Right cardiac atrium (tissue), 5 donors: ENCODE data around the gene GP1BA. TPM values are rescaled to one million over a fixed set of nuclear protein-coding genes. Genes with fewer than 3 reads are reported as not detected.

Source experiments
- ATAC-seq, 2 donors: fragments of 200-7000 bp; cut with Tn5 transposase; one replicate each; pipeline versions ENCODE4 v1.8.0 to v1.9.1; 2020; ENCODE audit warnings: moderate library complexity in 2 of 2, mild to moderate bottlenecking in 1 of 2
- DNase-seq, 3 donors: peaks; one replicate each; pipeline ENCODE4 v3.0.0-alpha.2; 2020
- H3K27ac ChIP-seq: one replicate; pipeline ENCODE4 v1.5.1; 2013; ENCODE audit warnings: mild to moderate bottlenecking, low read length, control low read depth, moderate library complexity
- H3K27me3 ChIP-seq: one replicate; pipeline ENCODE4 v1.6.1; 2013; ENCODE audit not compliant: control insufficient read depth, insufficient read depth
- H3K4me1 ChIP-seq: one replicate; pipeline ENCODE4 v1.6.1; 2013; ENCODE audit warnings: low read length; ENCODE audit not compliant: control insufficient read depth, insufficient read depth
- H3K4me3 ChIP-seq: one replicate; pipeline ENCODE4 v1.5.1; 2013; ENCODE audit warnings: low read length, control low read depth
- H3K9me3 ChIP-seq: one replicate; pipeline ENCODE4 v1.6.1; 2013; ENCODE audit warnings: low read length; ENCODE audit not compliant: control insufficient read depth
- WGBS: extraction: QIAGEN DNeasy Blood & Tissue Kit; methylation state at CpG from one replicate; pipeline ENCODE4 v1.1.7; 2013; 5-methylcytosine and 5-hydroxymethylcytosine counted together
- intact Hi-C, 4 donors: fragments of 100-400 bp; cut with DNase I; formaldehyde crosslinking; loops; one replicate each; pipeline versions ENCODE4 v1.11.0 to v1.14.0; 2022 to 2023
- polyA plus RNA-seq: library from polyadenylated mRNA; stranded (reverse); fragments of 200-250 nt; gene quantifications from one replicate; pipeline ENCODE4 v1.2.3, GENCODE V29; 2013
- total RNA-seq, 4 donors: library from RNA; stranded (reverse); fragmentation: NEBNext Ultra II Directional; extraction: Animal tissue kit (Norgen Biotek cat#: 25700); gene quantifications; one replicate each; pipeline ENCODE4 v1.2.1, GENCODE V29; 2021
- donor health status: healthy with polysubstance abuse.
- donor health status: DM: no; HTN: yes; CAD: no.
- donor health status: DM: no; HTN: no; CAD: no.
- donor health status: DM: no; HTN: yes; CAD: no; lungs with severe emphysema.
- donor health status: DM: yes; HTN: yes; CAD: no.

Gene GP1BA
- total and polyA plus RNA-seq, 5 donors = 0.16 to 0.23 TPM; not detected in 3

GRCh38 chr17:4953451-4953961, 21.4 kb downstream of the GP1BA start:
- ATAC-seq (no peak), DNase-seq (no peak)
- no peaks in the 10 kb centered on the region for H3K27me3 ChIP-seq
- WGBS = 72% methylated on average over 14 of the region's 14 CpGs
- intact Hi-C loops = no loop called here
- no peaks in the 10 kb centered on the region for H3K9me3 ChIP-seq
- no peaks in the 10 kb centered on the region for H3K4me1 ChIP-seq
- H3K27ac ChIP-seq = no peak overlapping the region
- no peak overlapping the region for H3K4me3 ChIP-seq

GRCh38 chr17:4955091-4955490, 23.0 kb downstream of the GP1BA start:
- no peaks in the 10 kb centered on the region for H3K27me3 ChIP-seq
- no peak for ATAC-seq
- WGBS = 98% methylated on average over 8 of the region's 8 CpGs
- no peaks in the 10 kb centered on the region for H3K9me3 ChIP-seq
- intact Hi-C loops = no loop called here
- no peak overlapping the region for H3K4me3 ChIP-seq
- H3K4me1 ChIP-seq = no peaks in the 10 kb centered on the region
- no peak overlapping the region for H3K27ac ChIP-seq
- no peak for DNase-seq

DNA sequence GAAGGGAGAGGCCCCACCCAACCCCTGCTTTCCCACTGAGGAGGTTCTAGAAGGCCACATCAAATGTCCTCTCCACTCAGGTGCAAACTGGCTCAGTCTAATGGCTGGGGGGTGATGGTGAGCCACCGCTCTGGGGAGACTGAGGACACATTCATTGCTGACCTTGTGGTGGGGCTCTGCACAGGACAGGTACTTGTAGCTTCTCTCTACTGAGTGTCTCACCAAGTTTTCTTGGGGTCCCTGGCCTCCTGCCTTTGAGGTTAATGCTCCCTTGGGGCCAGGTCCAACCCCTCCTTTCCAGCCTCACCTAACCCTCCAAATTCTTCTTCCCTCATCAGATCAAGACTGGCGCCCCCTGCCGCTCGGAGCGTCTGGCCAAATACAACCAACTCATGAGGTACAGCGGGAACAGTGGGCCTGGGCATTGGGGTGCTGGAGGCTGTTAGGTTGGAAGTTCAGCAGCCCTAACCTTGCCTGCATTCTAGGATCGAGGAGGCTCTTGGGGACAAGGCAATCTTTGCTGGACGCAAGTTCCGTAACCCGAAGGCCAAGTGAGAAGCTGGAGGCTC, 24.5 kb downstream of the GP1BA start:
- Histone ChIP-seq H3K9me3 (no peaks in the 10 kb centered on the region), H3K27me3 (no peaks in the 10 kb centered on the region), H3K4me3 (no peak overlapping the region), H3K27ac (no peak overlapping the region), H3K4me1 (no peaks in the 10 kb centered on the region)
- DNase-seq (peak in 1 of 3 donors; percentile 82), ATAC-seq (no peak)
- 73% methylated on average over 10 of the region's 10 CpGs for WGBS
- intact Hi-C loops = no loop called here

DNA sequence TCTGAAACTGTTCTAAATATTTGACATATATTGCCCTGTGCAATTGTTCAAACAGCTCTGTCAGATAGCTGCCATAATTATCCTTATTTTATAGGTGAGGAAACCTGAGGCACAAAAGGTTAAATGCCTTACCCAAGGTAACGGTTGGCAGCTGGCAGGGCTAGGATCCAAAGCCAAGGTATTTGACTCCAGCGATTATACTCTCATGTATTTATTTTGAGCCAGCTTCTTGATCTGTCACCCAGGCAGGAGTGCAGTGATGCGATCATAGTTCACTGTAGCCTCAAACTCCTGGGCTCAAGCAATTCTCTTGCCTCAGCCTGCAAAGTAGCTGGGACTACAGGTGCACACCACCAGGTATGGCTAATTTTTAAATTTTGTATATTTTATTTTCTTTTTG, 26.0 kb downstream of the GP1BA start:
- no peaks in the 10 kb centered on the region for H3K4me1 ChIP-seq
- H3K27me3 ChIP-seq = no peaks in the 10 kb centered on the region
- H3K27ac ChIP-seq = no peak overlapping the region
- intact Hi-C loops = no loop called here
- 66% methylated on average over 3 of the region's 3 CpGs for WGBS
- DNase-seq = no peak
- H3K9me3 ChIP-seq = no peaks in the 10 kb centered on the region
- no peak overlapping the region for H3K4me3 ChIP-seq
- ATAC-seq = no peak

GRCh38 chr17:4959261-4959965, 27.3 kb downstream of the GP1BA start:
- Histone ChIP-seq H3K4me1 (no peaks in the 10 kb centered on the region), H3K27me3 (no peaks in the 10 kb centered on the region), H3K4me3 (no peak overlapping the region), H3K27ac (no peak overlapping the region), H3K9me3 (no peaks in the 10 kb centered on the region)
- peak; percentile 7 to 9 for ATAC-seq
- intact Hi-C loops = no loop called here
- no peak for DNase-seq
- 86% methylated on average over 18 of the region's 18 CpGs for WGBS

GRCh38 chr17:4960279-4960922, 28.3 kb downstream of the GP1BA start:
- no peaks in the 10 kb centered on the region for H3K27me3 ChIP-seq
- no peak overlapping the region for H3K4me3 ChIP-seq
- H3K4me1 ChIP-seq = no peaks in the 10 kb centered on the region
- WGBS = 81% methylated on average over 9 of the region's 9 CpGs
- no peak for ATAC-seq
- no peaks in the 10 kb centered on the region for H3K9me3 ChIP-seq
- H3K27ac ChIP-seq = no peak overlapping the region
- no peak for DNase-seq
- intact Hi-C loops = no loop called here

DNA sequence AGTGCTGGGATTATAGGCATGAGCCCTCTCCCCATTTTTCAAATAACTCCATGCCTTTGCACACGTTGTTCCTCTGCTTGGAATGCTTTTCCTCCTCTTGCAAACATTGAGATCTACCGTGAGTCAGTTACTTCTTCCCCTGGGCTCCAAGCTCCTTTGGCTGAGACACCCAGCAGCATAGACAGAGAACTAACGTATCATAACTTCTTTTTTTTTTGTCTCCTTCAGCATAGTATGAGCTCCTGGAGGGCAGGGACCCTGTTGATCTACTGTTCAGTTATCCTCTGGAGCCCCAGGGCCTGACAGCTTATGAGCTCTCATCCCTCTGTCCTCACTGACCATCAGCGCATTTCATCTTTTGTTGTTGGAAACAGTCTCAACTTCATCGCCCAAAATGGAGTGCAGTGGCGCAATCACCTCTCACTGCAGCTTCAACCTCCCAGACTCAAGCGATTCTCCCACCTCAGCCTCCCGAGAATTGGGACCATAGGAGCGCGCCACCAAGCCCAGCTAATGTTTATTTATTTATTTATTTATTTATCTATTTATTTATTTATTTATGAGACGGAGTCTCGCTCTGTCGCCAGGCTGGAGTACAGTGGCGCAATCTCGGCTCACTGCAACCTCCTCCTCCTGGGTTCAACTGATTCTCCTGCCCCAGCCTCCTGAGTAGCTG, 33.4 kb downstream of the GP1BA start:
- intact Hi-C loops = no loop called here
- H3K9me3 ChIP-seq = no peaks in the 10 kb centered on the region
- no peaks in the 10 kb centered on the region for H3K4me1 ChIP-seq
- no peak overlapping the region for H3K27ac ChIP-seq
- WGBS = 97% methylated on average over 15 of the region's 15 CpGs
- DNase-seq = no peak
- H3K27me3 ChIP-seq = no peaks in the 10 kb centered on the region
- H3K4me3 ChIP-seq = no peak overlapping the region
- no peak for ATAC-seq

GRCh38 chr17:4966844-4967538, 34.9 kb downstream of the GP1BA start:
- H3K9me3 ChIP-seq = no peaks in the 10 kb centered on the region
- DNase-seq = peak; percentile 98 to 99 (median 99)
- under 1% methylated on average over 42 of the region's 42 CpGs for WGBS
- peak; percentile 94 to 95 for ATAC-seq
- no peaks in the 10 kb centered on the region for H3K27me3 ChIP-seq
- intact Hi-C loops = no loop called here
- H3K4me1 ChIP-seq = no peaks in the 10 kb centered on the region
- peak overlapping the region; percentile 93 for H3K27ac ChIP-seq
- peak overlapping the region; percentile 54 for H3K4me3 ChIP-seq

DNA sequence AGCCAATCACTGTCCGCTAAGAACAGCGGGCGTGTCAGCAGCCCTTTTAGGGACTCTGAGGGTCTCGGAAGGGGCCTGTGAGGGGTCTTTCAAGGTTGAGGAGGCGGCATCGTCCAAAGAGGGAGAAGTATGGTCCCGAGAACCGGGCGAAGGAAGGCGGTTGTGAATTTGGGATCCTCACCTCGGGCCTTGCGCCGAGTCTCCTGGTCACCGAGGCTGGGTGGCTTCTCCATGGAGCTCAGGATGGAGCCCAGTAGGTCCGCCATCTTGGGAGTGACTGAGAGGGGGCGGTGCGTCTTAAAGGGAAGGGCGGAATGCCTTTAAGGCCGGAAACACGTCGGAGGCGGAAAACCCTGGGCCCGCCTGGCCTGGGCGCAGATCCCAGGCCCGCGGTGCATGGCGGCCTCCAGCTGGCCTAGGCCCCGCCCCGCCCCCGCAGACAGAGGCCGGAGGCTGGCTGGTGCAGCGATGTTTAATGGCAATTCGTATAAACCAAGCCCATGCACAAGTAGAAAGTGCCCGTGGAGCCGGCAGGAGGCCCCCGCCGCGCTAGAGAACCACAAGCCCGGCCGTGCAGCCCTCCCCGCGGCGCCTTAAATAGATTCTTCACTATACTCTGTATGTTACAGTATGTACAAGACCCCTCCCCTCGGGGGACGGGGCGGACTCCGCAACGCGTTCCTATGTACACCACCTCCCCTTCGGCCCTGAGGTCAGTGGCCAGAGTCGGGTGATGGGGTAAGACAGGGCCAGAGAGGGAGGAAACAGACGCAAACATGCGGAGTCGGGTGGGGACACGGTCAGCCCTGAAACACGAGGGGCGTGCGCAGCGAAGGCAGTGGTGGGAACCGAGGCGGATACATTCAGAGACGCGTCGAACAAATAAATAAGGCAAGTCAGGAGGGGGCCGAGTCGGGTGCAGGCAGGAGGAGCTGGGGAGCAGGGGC, 35.7 kb downstream of the GP1BA start, which contains the start of gene SPAG7:
SPAG7 (minus strand) TSS at position 279 of the 947 bp plus-strand sequence; CDS start at position 266, 13 bp downstream.
- peak within 1 kb of the TSS; percentile 93 for H3K27ac ChIP-seq
- intact Hi-C loops = no loop called here
- peaks cover 2% of the 10 kb centered on the region for H3K4me1 ChIP-seq
- H3K4me3 ChIP-seq = peak within 1 kb of the TSS; percentile 54
- DNase-seq (peak; percentile 93 to 97 (median 97)), ATAC-seq (peak; percentile 85 to 87)
- H3K9me3 ChIP-seq = no peaks in the 10 kb centered on the region
- no peaks in the 10 kb centered on the region for H3K27me3 ChIP-seq
- 1% methylated on average over 66 of the region's 66 CpGs for WGBS
